Activated B cell treated with CpG ODN at 0.5 μM for 24 hours (primary cell): ENCODE measurements around the gene COMP. TPM values are rescaled to one million over a fixed set of nuclear protein-coding genes. Genes with fewer than 3 reads are reported as not detected.
A peak's percentile ranks its signal among the peaks of the same experiment; 100 is the strongest.

Experiments used
- ATAC-seq: fragments of 200-7000 bp; cut with Tn5 transposase; one replicate; pipeline ENCODE4 v1.10.0; 2021; ENCODE audit warnings: low read depth, mild to moderate bottlenecking, moderate library complexity
- CTCF ChIA-PET: fragments of 350-600 bp; sonication (Branson Sonifier 250); formaldehyde crosslinking; loops from one replicate; lab custom pipeline; 2021; ENCODE audit warnings: antibody characterized with exemption; lab: Charles Lee
- POLR2A ChIA-PET: fragments of 350-600 bp; sonication (Branson Sonifier 250); formaldehyde crosslinking; loops from one replicate; lab custom pipeline; 2021; ENCODE audit warnings: antibody characterized with exemption; lab: Charles Lee
- DNase-seq: peaks from one replicate; pipeline ENCODE4 v3.0.0; 2022
- H3K27ac Mint-ChIP-seq: one replicate; pipeline ENCODE4 v1.8.0; 2020; ENCODE audit warnings: mixed read lengths
- H3K27me3 Mint-ChIP-seq: one replicate; pipeline ENCODE4 v1.8.0; 2021; ENCODE audit warnings: mixed read lengths
- H3K36me3 Mint-ChIP-seq: one replicate; pipeline ENCODE4 v1.8.0; 2021; ENCODE audit warnings: low read depth, mixed read lengths
- H3K4me1 Mint-ChIP-seq: one replicate; pipeline ENCODE4 v1.8.0; 2021; ENCODE audit warnings: mixed read lengths
- H3K4me3 Mint-ChIP-seq: one replicate; pipeline ENCODE4 v1.8.0; 2020; ENCODE audit warnings: mild to moderate bottlenecking, mixed read lengths
- H3K9me3 Mint-ChIP-seq: one replicate; pipeline ENCODE4 v1.8.0; 2020; ENCODE audit warnings: mixed read lengths
- intact Hi-C: fragments of 100-400 bp; cut with micrococcal nuclease; formaldehyde crosslinking; loops from one replicate; pipeline ENCODE4 v1.15.1; 2024
- total RNA-seq: library from RNA; stranded (reverse); gene quantifications from 2 replicates; pipeline ENCODE4 v1.2.3, GENCODE V29; 2022
- TF ChIP-seq, protein P1 (sequence below): fragments of 200-600 bp; IDR thresholded peaks from one replicate; pipeline ENCODE4 v1.8.0; 2022; ENCODE audit warnings: antibody characterized with exemption, mild to moderate bottlenecking

COMP gene
- 0.10 and 0.16 TPM in 2 replicates for total RNA-seq

DNA sequence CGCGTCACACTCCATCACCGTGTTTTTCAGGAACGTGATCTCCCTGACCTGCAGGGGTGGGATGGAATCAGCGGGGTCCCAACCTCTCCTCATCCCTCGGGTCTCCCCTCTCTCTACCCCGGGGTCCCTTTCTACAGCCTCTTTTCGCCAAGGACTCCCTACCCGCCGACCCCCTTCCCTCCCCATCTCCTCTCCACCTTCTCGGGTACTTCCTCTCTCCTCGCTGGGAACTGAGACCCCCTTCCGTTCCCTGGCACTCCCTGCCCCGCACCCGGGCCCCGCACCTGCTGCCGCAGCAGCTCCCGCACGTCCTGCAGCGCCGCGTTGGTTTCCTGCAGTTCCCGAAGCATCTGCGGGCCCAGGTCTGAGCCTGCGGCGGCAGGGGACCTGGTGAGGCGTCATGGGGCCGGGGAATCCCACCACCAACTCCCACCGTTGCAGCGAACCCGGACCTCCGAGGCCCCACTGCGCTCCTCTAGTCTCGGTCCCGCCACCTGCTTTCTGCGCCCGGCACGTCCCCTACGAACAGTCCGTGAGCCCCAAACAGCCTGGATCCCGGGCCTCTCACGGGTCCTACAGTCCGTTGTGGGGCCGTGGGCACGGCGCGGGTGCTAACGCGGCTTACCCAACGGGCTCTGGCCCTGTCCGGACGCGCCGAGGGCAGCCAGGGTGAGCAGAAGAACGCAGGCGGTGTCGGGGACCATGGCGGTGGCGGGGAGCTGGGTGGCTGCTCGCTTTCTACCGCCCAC, at the start of gene COMP:
Gene COMP (minus strand): TSS at position 740 of the 749 bp plus-strand sequence. CDS start 36 bp downstream, at position 704.
- TF ChIP-seq, protein P1, sequence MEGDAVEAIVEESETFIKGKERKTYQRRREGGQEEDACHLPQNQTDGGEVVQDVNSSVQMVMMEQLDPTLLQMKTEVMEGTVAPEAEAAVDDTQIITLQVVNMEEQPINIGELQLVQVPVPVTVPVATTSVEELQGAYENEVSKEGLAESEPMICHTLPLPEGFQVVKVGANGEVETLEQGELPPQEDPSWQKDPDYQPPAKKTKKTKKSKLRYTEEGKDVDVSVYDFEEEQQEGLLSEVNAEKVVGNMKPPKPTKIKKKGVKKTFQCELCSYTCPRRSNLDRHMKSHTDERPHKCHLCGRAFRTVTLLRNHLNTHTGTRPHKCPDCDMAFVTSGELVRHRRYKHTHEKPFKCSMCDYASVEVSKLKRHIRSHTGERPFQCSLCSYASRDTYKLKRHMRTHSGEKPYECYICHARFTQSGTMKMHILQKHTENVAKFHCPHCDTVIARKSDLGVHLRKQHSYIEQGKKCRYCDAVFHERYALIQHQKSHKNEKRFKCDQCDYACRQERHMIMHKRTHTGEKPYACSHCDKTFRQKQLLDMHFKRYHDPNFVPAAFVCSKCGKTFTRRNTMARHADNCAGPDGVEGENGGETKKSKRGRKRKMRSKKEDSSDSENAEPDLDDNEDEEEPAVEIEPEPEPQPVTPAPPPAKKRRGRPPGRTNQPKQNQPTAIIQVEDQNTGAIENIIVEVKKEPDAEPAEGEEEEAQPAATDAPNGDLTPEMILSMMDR = no peak
- no peaks in the 10 kb centered on the region for H3K9me3 Mint-ChIP-seq
- intact Hi-C loops = loop anchor here (5.0 kb wide), 2 partner anchors 88 to 178 kb away; partner anchors contain the start of gene TMEM59L

DNA sequence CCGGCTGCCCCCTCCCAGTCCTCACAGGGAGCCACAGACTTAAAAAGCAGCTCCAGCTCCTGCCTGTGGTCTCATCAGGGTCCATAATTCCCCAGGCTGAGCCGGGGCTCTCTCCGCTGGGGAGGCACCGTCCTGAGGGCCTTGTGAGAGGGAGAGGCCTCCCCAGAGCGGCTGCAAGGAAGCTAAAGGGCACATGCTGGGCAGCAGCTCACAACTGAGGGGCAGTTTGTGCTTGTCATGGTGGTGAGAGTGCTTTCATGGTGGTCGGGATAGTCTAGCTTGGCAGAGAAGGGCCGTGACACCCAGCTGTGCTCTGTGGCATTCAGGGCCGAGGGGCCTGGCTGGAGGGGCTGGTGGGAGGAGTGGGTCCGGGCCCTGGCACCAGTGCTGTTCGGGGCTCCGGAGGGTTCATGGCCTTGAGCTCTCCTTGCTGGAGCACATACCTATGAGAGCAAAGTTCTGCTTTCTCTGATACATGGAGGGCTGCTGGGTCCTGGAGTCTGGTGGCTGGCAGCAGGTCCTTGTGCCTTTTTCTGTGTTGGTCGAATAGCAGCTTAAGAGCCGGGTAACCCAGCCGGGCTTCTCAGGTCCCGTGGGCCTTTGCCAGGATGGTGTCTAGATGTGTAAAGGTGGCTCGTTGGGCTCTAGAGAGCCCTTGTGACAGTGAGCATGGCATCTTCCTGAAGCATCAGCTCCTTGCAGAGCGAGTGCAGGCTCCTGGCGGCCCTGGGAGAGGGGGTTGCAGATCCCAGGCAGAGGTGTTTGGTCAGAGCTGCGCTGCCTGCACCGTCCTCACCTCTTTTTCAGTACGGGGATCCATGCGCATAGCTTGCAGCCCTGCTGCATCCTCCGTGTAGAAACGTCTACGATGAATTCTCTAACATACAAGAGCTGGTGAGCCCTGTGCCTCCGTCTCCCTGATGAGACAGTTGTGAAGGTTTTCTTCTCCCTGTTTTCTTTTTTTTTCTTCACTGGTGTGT, 49.5 kb upstream of the COMP start:
- Mint-ChIP-seq H3K4me3 (no peak overlapping the region), H3K9me3 (no peaks in the 10 kb centered on the region), H3K27me3 (no peaks in the 10 kb centered on the region), H3K27ac (no peak overlapping the region), H3K4me1 (peaks cover 82% of the 10 kb centered on the region), H3K36me3 (peaks cover 29% of the 10 kb centered on the region)
- DNase-seq = no peak
- POLR2A ChIA-PET = interaction anchor here (1.4 to 2.1 kb wide), 2 partner anchors 9 to 156 kb away, joined by 6 to 13 read pairs; partner anchors contain the start of gene UPF1
- CTCF ChIA-PET = interaction anchor here (0.7 kb wide), 1 partner anchor 390 kb away, joined by 3 read pairs; no protein-coding TSS in a partner anchor
- TF ChIP-seq, protein P1 = no peak
- no peak for ATAC-seq
- intact Hi-C loops = no loop called here

More for the DNA sequence above, at the start of gene COMP:
- CTCF ChIA-PET = interaction anchor here (0.8 kb wide), 1 partner anchor 56 kb away, joined by 3 read pairs; no protein-coding TSS in a partner anchor
- Mint-ChIP-seq H3K27ac (peak within 1 kb of the TSS; percentile 69), H3K4me3 (peak within 1 kb of the TSS; percentile 82), H3K4me1 (peaks cover 36% of the 10 kb centered on the region), H3K27me3 (peaks cover 60% of the 10 kb centered on the region), H3K36me3 (no peaks in the 10 kb centered on the region)
- DNase-seq (peak; percentile 34), ATAC-seq (peak; percentile 18)
- POLR2A ChIA-PET = interaction anchor here (1.1 kb wide), 1 partner anchor 41 kb away, joined by 4 read pairs; the partner anchor contains the start of gene UPF1

DNA sequence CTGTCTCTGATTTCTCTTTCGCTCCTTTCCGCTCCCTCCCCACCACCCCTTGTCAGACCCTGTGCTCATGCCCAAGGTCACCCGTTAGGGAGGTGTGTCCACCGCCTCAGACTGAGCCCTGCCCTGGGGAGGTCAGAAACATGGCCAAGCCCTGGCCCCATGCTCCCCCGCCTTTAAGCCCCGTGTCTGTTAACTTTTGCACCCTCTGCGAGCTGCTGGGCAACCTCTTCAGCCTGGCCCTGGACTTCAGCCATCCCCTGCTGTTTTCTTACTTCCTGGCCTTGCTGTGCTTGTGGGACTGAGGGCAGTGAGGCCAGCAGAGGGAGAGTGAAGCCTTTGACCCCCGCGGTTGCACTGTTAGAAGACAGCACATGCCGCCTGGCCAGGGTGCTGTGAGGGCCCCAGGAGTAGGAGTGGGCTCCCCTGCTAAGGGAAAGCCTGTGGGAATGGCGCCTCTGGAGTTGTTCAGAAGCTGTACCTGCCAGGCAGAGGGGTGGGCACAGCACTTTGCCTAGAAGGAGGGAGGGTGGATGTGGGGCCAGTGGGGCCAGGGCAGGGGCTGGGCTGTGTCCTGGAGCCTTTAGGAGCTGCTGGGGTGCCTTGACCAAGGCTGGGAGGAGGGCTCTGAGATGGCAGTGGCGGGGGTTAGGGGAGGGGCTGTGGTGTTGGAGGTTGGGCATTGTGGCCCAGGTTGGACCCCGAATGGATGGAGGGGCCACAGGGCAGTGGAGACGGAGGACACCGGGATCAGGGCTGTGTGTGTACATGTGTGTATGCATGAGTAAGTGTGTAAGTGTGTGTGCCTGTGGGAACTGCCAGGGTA, 48.6 kb upstream of the COMP start:
- ATAC-seq (no peak), DNase-seq (no peak)
- peaks cover 34% of the 10 kb centered on the region for H3K36me3 Mint-ChIP-seq
- ChIA-PET POLR2A (interaction anchor here (1.1 to 2.1 kb wide), 3 partner anchors 8 to 155 kb away, joined by 5 to 13 read pairs (median 6); partner anchors contain the start of gene UPF1), CTCF (interaction anchor here (0.7 to 2.1 kb wide), 2 partner anchors 8 to 389 kb away, joined by 3 to 14 read pairs; no protein-coding TSS in a partner anchor)
- no peaks in the 10 kb centered on the region for H3K9me3 Mint-ChIP-seq
- TF ChIP-seq, protein P1 = no peak
- no peaks in the 10 kb centered on the region for H3K27me3 Mint-ChIP-seq
- intact Hi-C loops = no loop called here
- H3K4me3 Mint-ChIP-seq = no peak overlapping the region
- H3K4me1 Mint-ChIP-seq = peaks cover 83% of the 10 kb centered on the region
- no peak overlapping the region for H3K27ac Mint-ChIP-seq

DNA sequence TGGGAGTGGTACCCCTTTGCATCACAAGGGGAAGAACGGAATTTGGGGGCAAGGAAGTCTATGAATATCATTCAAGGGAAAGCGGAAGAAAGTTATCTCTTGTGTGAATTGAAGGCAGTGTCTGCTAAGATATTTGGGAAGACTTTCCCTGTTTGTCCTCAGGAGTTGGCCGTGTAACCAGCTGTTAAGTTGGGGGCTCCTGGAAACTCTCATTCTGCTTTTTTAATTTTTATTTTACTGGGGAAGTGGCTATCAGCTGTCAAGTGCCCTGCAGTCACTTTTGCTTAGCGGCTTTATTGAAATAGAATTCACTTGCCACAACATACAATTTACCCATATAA, 43.5 kb upstream of the COMP start:
- H3K4me3 Mint-ChIP-seq = peak overlapping the region; percentile 90
- ATAC-seq = no peak
- intact Hi-C loops = loop anchor here (2.0 to 5.0 kb wide), 3 partner anchors 48 to 397 kb away; partner anchors contain the start of gene ISYNA1
- H3K27ac Mint-ChIP-seq = peak overlapping the region; percentile 5
- no peaks in the 10 kb centered on the region for H3K9me3 Mint-ChIP-seq
- TF ChIP-seq, protein P1 = no peak
- H3K36me3 Mint-ChIP-seq = peaks cover 51% of the 10 kb centered on the region
- no peaks in the 10 kb centered on the region for H3K27me3 Mint-ChIP-seq
- DNase-seq = no peak
- H3K4me1 Mint-ChIP-seq = peaks cover 60% of the 10 kb centered on the region
- CTCF ChIA-PET = interaction anchor here (1.4 kb wide), 1 partner anchor 13 kb away, joined by 8 read pairs; no protein-coding TSS in a partner anchor
- POLR2A ChIA-PET = interaction anchor here (0.6 kb wide), 1 partner anchor 484 kb away, joined by 5 read pairs; no protein-coding TSS in a partner anchor
